ENCODE measurements around the gene F5.
A peak's percentile ranks its signal among the peaks of the same experiment; 100 is the strongest.

Gene F5

DNA sequence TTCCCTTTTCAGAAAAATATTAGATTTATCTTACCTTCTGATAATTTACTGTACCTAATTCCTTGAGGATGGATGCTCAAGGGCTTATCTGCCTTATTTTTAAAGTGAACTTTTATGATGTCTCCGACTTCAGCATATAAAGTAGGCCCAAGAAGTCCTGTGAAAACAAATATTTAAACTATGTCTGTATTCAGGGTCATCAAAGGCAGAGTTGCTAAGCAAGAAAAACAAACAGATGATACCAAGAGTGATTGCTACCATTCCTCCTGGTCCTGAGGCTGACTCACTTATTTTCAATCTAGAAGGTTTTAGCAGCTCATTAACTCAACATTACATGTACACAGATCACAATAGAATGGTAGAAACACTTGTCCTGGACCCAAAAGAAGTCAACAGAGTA lies 14.1 kb downstream of the F5 start:
- Histone ChIP-seq H3K4me3 (ENCODE audit: insufficient read depth in 1 of 2, low read depth in 1 of 2, low read length in 2 of 2) (no peak overlapping the region), H2BK120ac (ENCODE audit: low read depth, low read length) (no peak overlapping the region), H2BK12ac (ENCODE audit: low read length in 2 of 2) (no peak overlapping the region), H2AK5ac (ENCODE audit: low read length, severe bottlenecking) (no peak overlapping the region), H3K27me3 (ENCODE audit: control insufficient read depth in 1 of 2, insufficient read depth in 1 of 2, low read length in 2 of 2) (peaks cover 0 to 20% of the 10 kb centered on the region in 2 experiments), H4K8ac (ENCODE audit: low read length) (no peak overlapping the region), H3K9ac (ENCODE audit: low read length) (no peak overlapping the region), H3K14ac (ENCODE audit: low read length in 2 of 2) (no peak overlapping the region), H3K23ac (ENCODE audit: low read length in 2 of 2) (no peak overlapping the region), H3K79me1 (replicated peaks; ENCODE audit: low read length, poor library complexity, severe bottlenecking) (no peaks in the 10 kb centered on the region), H4K91ac (ENCODE audit: low read length) (no peak overlapping the region), H2AFZ (ENCODE audit: low read depth, low read length) (no peak overlapping the region), H3K4me1 (ENCODE audit: control insufficient read depth, insufficient read depth, low read depth, low read length) (no peaks in the 10 kb centered on the region), H3K4ac (ENCODE audit: low read depth in 1 of 2, low read length in 2 of 2) (no peak overlapping the region), H2BK5ac (ENCODE audit: low read depth, low read length, poor library complexity, severe bottlenecking) (no peak overlapping the region), H3K9me3 (ENCODE audit: control insufficient read depth, low read length) (no peaks in the 10 kb centered on the region), H3K4me2 (ENCODE audit: low read length, poor library complexity, severe bottlenecking) (no peak overlapping the region), H2BK15ac (ENCODE audit: low read depth, poor library complexity, severe bottlenecking) (no peak overlapping the region), H3K18ac (ENCODE audit: low read depth in 1 of 2, low read length in 2 of 2) (no peak overlapping the region), H3K36me3 (ENCODE audit: control insufficient read depth in 1 of 2, insufficient read depth in 2 of 2, low read depth in 1 of 2, low read length in 2 of 2) (no peaks in the 10 kb centered on the region), H3K27ac (ENCODE audit: low read length, poor library complexity, severe bottlenecking) (no peak overlapping the region)
- peak; percentile 33 for DNase-seq
- WGBS, result no CpG with 5 or more reads among the region's 1 CpG

DNA sequence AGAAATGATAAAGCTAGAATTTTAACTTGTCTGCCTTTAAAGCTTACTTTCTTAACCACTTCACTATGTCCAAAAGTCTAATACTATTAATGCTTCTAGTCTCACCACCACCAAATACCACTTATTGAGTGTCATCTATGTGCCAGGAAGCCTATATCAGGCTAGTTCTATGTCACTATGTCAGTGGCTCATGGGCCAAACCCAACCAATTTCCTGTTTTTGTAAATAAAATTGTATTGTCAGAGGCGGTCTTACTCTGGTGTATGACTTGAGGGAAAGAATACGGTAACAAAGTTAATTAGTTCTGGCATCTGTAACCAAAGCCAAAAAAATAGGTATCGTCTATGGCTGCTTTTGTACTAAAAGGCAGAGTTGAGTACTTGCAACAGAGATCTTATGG lies 14.8 kb downstream of the F5 start:
- H3K4me3 ChIP-seq (ENCODE audit: insufficient read depth in 1 of 2, low read depth in 1 of 2, low read length in 2 of 2), result no peak overlapping the region
- H4K8ac ChIP-seq (ENCODE audit: low read length), result no peak overlapping the region
- H3K36me3 ChIP-seq (ENCODE audit: control insufficient read depth in 1 of 2, insufficient read depth in 2 of 2, low read depth in 1 of 2, low read length in 2 of 2), result no peaks in the 10 kb centered on the region
- H2BK12ac ChIP-seq (ENCODE audit: low read length in 2 of 2), result no peak overlapping the region
- no peak overlapping the region for H3K23ac ChIP-seq (ENCODE audit: low read length in 2 of 2)
- DNase-seq, result no peak
- no peak overlapping the region for H3K14ac ChIP-seq (ENCODE audit: low read length in 2 of 2)
- H3K27ac ChIP-seq (ENCODE audit: low read length, poor library complexity, severe bottlenecking), result no peak overlapping the region
- H3K18ac ChIP-seq (ENCODE audit: low read depth in 1 of 2, low read length in 2 of 2), result no peak overlapping the region
- no peaks in the 10 kb centered on the region for H3K79me1 ChIP-seq (replicated peaks; ENCODE audit: low read length, poor library complexity, severe bottlenecking)
- H3K4me1 ChIP-seq (ENCODE audit: control insufficient read depth, insufficient read depth, low read depth, low read length), result no peaks in the 10 kb centered on the region
- no peak overlapping the region for H2AFZ ChIP-seq (ENCODE audit: low read depth, low read length)
- no peak overlapping the region for H2BK15ac ChIP-seq (ENCODE audit: low read depth, poor library complexity, severe bottlenecking)
- no peak overlapping the region for H3K4me2 ChIP-seq (ENCODE audit: low read length, poor library complexity, severe bottlenecking)
- no peak overlapping the region for H2BK5ac ChIP-seq (ENCODE audit: low read depth, low read length, poor library complexity, severe bottlenecking)
- no peak overlapping the region for H2BK120ac ChIP-seq (ENCODE audit: low read depth, low read length)
- H3K4ac ChIP-seq (ENCODE audit: low read depth in 1 of 2, low read length in 2 of 2), result no peak overlapping the region
- H4K91ac ChIP-seq (ENCODE audit: low read length), result no peak overlapping the region
- no peak overlapping the region for H3K9ac ChIP-seq (ENCODE audit: low read length)
- H3K9me3 ChIP-seq (ENCODE audit: control insufficient read depth, low read length), result no peaks in the 10 kb centered on the region
- peaks cover 0 to 18% of the 10 kb centered on the region in 2 experiments for H3K27me3 ChIP-seq (ENCODE audit: control insufficient read depth in 1 of 2, insufficient read depth in 1 of 2, low read length in 2 of 2)
- H2AK5ac ChIP-seq (ENCODE audit: low read length, severe bottlenecking), result no peak overlapping the region
- 83% methylated on average over 2 of the region's 3 CpGs for WGBS

DNA sequence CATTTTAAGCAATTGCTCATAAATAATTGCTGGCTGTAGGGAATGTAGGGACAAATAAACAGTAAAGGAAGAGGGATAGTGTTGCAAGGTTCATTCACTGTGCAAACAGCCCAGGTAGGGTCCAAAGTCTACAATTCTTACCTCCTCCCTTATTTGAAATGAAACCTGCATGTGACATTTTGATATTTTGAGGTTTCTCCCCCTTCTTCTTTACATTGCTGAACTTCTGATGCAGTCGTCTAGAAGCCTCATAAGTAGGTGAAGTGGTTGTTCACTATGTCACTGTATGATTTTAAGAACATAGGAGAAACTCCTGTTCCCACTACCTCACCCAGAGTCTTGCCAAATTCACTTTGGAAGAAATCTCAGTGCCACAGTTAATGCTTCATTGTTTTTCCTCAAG lies 16.1 kb downstream of the F5 start:
- Histone ChIP-seq H4K8ac (ENCODE audit: low read length) (no peak overlapping the region), H2BK15ac (ENCODE audit: low read depth, poor library complexity, severe bottlenecking) (no peak overlapping the region), H2BK12ac (ENCODE audit: low read length in 2 of 2) (no peak overlapping the region), H3K9me3 (ENCODE audit: control insufficient read depth, low read length) (no peaks in the 10 kb centered on the region), H3K4me2 (ENCODE audit: low read length, poor library complexity, severe bottlenecking) (no peak overlapping the region), H2AFZ (ENCODE audit: low read depth, low read length) (no peak overlapping the region), H3K4ac (ENCODE audit: low read depth in 1 of 2, low read length in 2 of 2) (no peak overlapping the region), H3K4me1 (ENCODE audit: control insufficient read depth, insufficient read depth, low read depth, low read length) (no peaks in the 10 kb centered on the region), H4K91ac (ENCODE audit: low read length) (no peak overlapping the region), H2BK120ac (ENCODE audit: low read depth, low read length) (no peak overlapping the region), H2AK5ac (ENCODE audit: low read length, severe bottlenecking) (no peak overlapping the region), H3K36me3 (ENCODE audit: control insufficient read depth in 1 of 2, insufficient read depth in 2 of 2, low read depth in 1 of 2, low read length in 2 of 2) (no peaks in the 10 kb centered on the region), H3K23ac (ENCODE audit: low read length in 2 of 2) (no peak overlapping the region), H3K18ac (ENCODE audit: low read depth in 1 of 2, low read length in 2 of 2) (no peak overlapping the region), H3K9ac (ENCODE audit: low read length) (no peak overlapping the region), H3K79me1 (replicated peaks; ENCODE audit: low read length, poor library complexity, severe bottlenecking) (no peaks in the 10 kb centered on the region), H3K14ac (ENCODE audit: low read length in 2 of 2) (no peak overlapping the region), H2BK5ac (ENCODE audit: low read depth, low read length, poor library complexity, severe bottlenecking) (no peak overlapping the region), H3K4me3 (ENCODE audit: insufficient read depth in 1 of 2, low read depth in 1 of 2, low read length in 2 of 2) (no peak overlapping the region), H3K27me3 (ENCODE audit: control insufficient read depth in 1 of 2, insufficient read depth in 1 of 2, low read length in 2 of 2) (peaks cover 0 to 6% of the 10 kb centered on the region in 2 experiments), H3K27ac (ENCODE audit: low read length, poor library complexity, severe bottlenecking) (no peak overlapping the region)
- DNase-seq, result no peak
- no CpG with 5 or more reads among the region's 1 CpG for WGBS

DNA sequence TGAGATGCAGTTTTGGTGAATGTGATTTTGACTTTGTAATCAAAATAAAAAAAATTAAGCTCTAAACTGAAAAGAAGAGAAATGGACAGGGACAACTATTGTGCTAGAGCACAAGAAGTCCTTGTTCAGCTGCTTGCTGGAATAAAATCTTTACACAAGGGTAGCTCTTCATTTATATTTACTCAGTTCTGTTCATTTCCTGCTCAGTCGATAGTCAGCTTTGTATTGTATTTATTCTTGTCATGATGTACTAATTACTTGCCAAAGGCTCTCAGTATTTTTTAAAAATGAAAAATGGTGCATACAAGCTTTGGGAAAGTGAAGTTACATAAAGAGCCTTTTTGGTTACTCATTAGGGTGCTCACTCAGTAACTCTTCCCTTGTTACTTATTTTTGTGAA lies 17.8 kb downstream of the F5 start:
- Histone ChIP-seq H2BK120ac (ENCODE audit: low read depth, low read length) (no peak overlapping the region), H3K4me1 (ENCODE audit: control insufficient read depth, insufficient read depth, low read depth, low read length) (no peaks in the 10 kb centered on the region), H2BK12ac (ENCODE audit: low read length in 2 of 2) (no peak overlapping the region), H3K9ac (ENCODE audit: low read length) (no peak overlapping the region), H3K79me1 (replicated peaks; ENCODE audit: low read length, poor library complexity, severe bottlenecking) (no peaks in the 10 kb centered on the region), H2BK5ac (ENCODE audit: low read depth, low read length, poor library complexity, severe bottlenecking) (no peak overlapping the region), H3K9me3 (ENCODE audit: control insufficient read depth, low read length) (no peaks in the 10 kb centered on the region), H3K14ac (ENCODE audit: low read length in 2 of 2) (no peak overlapping the region), H2BK15ac (ENCODE audit: low read depth, poor library complexity, severe bottlenecking) (no peak overlapping the region), H3K4me3 (ENCODE audit: insufficient read depth in 1 of 2, low read depth in 1 of 2, low read length in 2 of 2) (no peak overlapping the region), H2AK5ac (ENCODE audit: low read length, severe bottlenecking) (no peak overlapping the region), H3K36me3 (ENCODE audit: control insufficient read depth in 1 of 2, insufficient read depth in 2 of 2, low read depth in 1 of 2, low read length in 2 of 2) (no peaks in the 10 kb centered on the region), H2AFZ (ENCODE audit: low read depth, low read length) (no peak overlapping the region), H3K18ac (ENCODE audit: low read depth in 1 of 2, low read length in 2 of 2) (no peak overlapping the region), H3K23ac (ENCODE audit: low read length in 2 of 2) (no peak overlapping the region), H3K27me3 (ENCODE audit: control insufficient read depth in 1 of 2, insufficient read depth in 1 of 2, low read length in 2 of 2) (no peaks in the 10 kb centered on the region), H3K27ac (ENCODE audit: low read length, poor library complexity, severe bottlenecking) (no peak overlapping the region), H3K4ac (ENCODE audit: low read depth in 1 of 2, low read length in 2 of 2) (no peak overlapping the region), H4K91ac (ENCODE audit: low read length) (no peak overlapping the region), H4K8ac (ENCODE audit: low read length) (no peak overlapping the region), H3K4me2 (ENCODE audit: low read length, poor library complexity, severe bottlenecking) (no peak overlapping the region)
- WGBS, result no CpG with 5 or more reads among the region's 1 CpG
- DNase-seq, result no peak
